A549 (cell line): ENCODE results near the gene ROS1. TPM values are rescaled to one million over a fixed set of nuclear protein-coding genes. Genes with fewer than 3 reads are reported as not detected.
A peak's percentile ranks its signal among the peaks of the same experiment; 100 is the strongest.

ENCODE experiments used
- ATAC-seq, 2 experiments: fragments of 200-7000 bp in 1 of 2; fragments of >200 bp in 1 of 2; cut with Nextera tagmentation in 1 of 2; cut with Tn5 transposase in 1 of 2; 3 replicates each; pipeline versions ENCODE4 v1.8.0 to v1.9.1; 2018 to 2020; ENCODE audit warnings: mild to moderate bottlenecking in 1 of 2, moderate library complexity in 1 of 2
- CTCF ChIA-PET: fragments of 300-600 bp; sonication (Branson Sonifier 250); formaldehyde crosslinking; extraction: SDS; loops from one replicate; lab custom pipeline; 2021; ENCODE audit warnings: antibody characterized with exemption, inconsistent platforms; lab: Yijun Ruan, JAX
- POLR2A ChIA-PET: fragments of 350-600 bp; formaldehyde crosslinking; extraction: SDS; loops from one replicate; lab custom pipeline; 2021; ENCODE audit warnings: antibody characterized with exemption, inconsistent platforms; lab: Yijun Ruan, JAX
- DNase-seq, 2 experiments: peaks; one replicate each; pipeline versions ENCODE4 v3.0.0 to v3.0.0-alpha.2; 2011 to 2016; ENCODE audit warnings: low read depth in 1 of 2, low spot score in 1 of 2
- FAIRE-seq: peaks from 2 replicates; lab custom pipeline; 2011; peaks lifted over from hg19 to GRCh38; lab: Jason Lieb, UNC
- H3K27ac ChIP-seq, 2 experiments: fragments of >200 bp; sonication (Bioruptor Twin); formaldehyde crosslinking; 3 replicates each; pipeline ENCODE4 v1.5.1; 2016 to 2017
- H3K4me1 ChIP-seq: fragments of >200 bp; sonication (Bioruptor Twin); formaldehyde crosslinking; 3 replicates; pipeline ENCODE4 v1.6.1; 2016
- H3K4me2 ChIP-seq: fragments of >200 bp; sonication (Bioruptor Twin); formaldehyde crosslinking; 3 replicates; pipeline ENCODE4 v1.6.1; 2016
- H3K4me3 ChIP-seq: fragments of >200 bp; sonication (Bioruptor Twin); formaldehyde crosslinking; 3 replicates; pipeline ENCODE4 v1.5.1; 2016
- H3K9me3 ChIP-seq: fragments of >200 bp; sonication (Bioruptor Twin); formaldehyde crosslinking; 3 replicates; pipeline ENCODE4 v1.6.1; 2016
- BCL3 ChIP-seq: fragments of >200 bp; sonication (Bioruptor Twin); formaldehyde crosslinking; IDR thresholded peaks from 3 replicates; pipeline ENCODE4 v1.6.1; 2016
- CBX2 ChIP-seq: fragments of 200-600 bp; sonication (generic); IDR thresholded peaks from 2 replicates; pipeline ENCODE4 v1.6.1; 2016; ENCODE audit warnings: low read depth, mild to moderate bottlenecking, borderline replicate concordance
- CBX8 ChIP-seq: fragments of 200-600 bp; sonication (generic); IDR thresholded peaks from 2 replicates; pipeline ENCODE4 v1.6.1; 2016
- CHD2 ChIP-seq: fragments of 150-350 bp; IDR thresholded peaks from 2 replicates; pipeline ENCODE4 v1.6.1; 2014; ENCODE audit warnings: low read length; ENCODE audit not compliant: partially characterized antibody
- E2F6 ChIP-seq: IDR thresholded peaks from 2 replicates; pipeline ENCODE4 v1.6.1; 2012; ENCODE audit warnings: low read depth, borderline replicate concordance
- FOSB ChIP-seq: fragments of 250-450 bp; sonication (Bioruptor Pico); IDR thresholded peaks from 2 replicates; pipeline ENCODE4 v1.5.0; 2020; ENCODE audit warnings: mild to moderate bottlenecking, moderate library complexity
- FOXS1 ChIP-seq: fragments of 250-450 bp; sonication (Bioruptor Pico); IDR thresholded peaks from 2 replicates; pipeline ENCODE4 v1.5.0; 2020; ENCODE audit warnings: mild to moderate bottlenecking, moderate library complexity
- HDAC2 ChIP-seq: fragments of 200-600 bp; sonication (generic); IDR thresholded peaks from 2 replicates; pipeline ENCODE4 v1.6.1; 2016
- HOXA7 ChIP-seq: fragments of 250-450 bp; sonication (Bioruptor Pico); IDR thresholded peaks from 2 replicates; pipeline ENCODE4 v1.5.0; 2020; ENCODE audit warnings: mild to moderate bottlenecking, moderate library complexity
- HOXB5 ChIP-seq: fragments of 250-450 bp; sonication (Bioruptor Pico); IDR thresholded peaks from 2 replicates; pipeline ENCODE4 v1.5.0; 2020; ENCODE audit warnings: mild to moderate bottlenecking, moderate library complexity
- JUN ChIP-seq, 2 experiments: fragments of >200 bp; sonication (Bioruptor Twin); formaldehyde crosslinking; IDR thresholded peaks; 2 replicates in 1 of 2; 3 replicates in 1 of 2; pipeline ENCODE4 v1.6.1; 2016 to 2017
- MAFK ChIP-seq: fragments of 450-650 bp; IDR thresholded peaks from 2 replicates; pipeline ENCODE4 v1.6.1; 2014; ENCODE audit not compliant: partially characterized antibody
- MAZ ChIP-seq: fragments of 150-350 bp; IDR thresholded peaks from 2 replicates; pipeline ENCODE4 v1.6.1; 2014; ENCODE audit warnings: antibody characterized with exemption, low read depth, low read length, borderline replicate concordance
- MYC ChIP-seq: IDR thresholded peaks from 2 replicates; pipeline ENCODE4 v1.6.1; 2012; ENCODE audit warnings: mild to moderate bottlenecking, inconsistent platforms, low read length, improper control_type of control experiment, borderline replicate concordance
- NFE2L2 ChIP-seq: fragments of 150-350 bp; conservative IDR thresholded peaks from 2 replicates; pipeline ENCODE4 v1.6.1; 2014; ENCODE audit warnings: low read length
- NR3C1 ChIP-seq: fragments of >200 bp; sonication (Bioruptor Twin); formaldehyde crosslinking; IDR thresholded peaks from 3 replicates; pipeline ENCODE4 v1.6.1; 2017
- POLR2AphosphoS2 ChIP-seq: conservative IDR thresholded peaks from 2 replicates; pipeline ENCODE4 v1.6.1; 2012; ENCODE audit warnings: low read length, improper control_type of control experiment, inconsistent platforms
- RARB ChIP-seq: fragments of 250-450 bp; sonication (Bioruptor Pico); IDR thresholded peaks from 2 replicates; pipeline ENCODE4 v1.8.0; 2021; ENCODE audit warnings: mild to moderate bottlenecking, moderate library complexity
- RNF2 ChIP-seq: fragments of 200-600 bp; sonication (generic); IDR thresholded peaks from 2 replicates; pipeline ENCODE4 v1.6.1; 2016; ENCODE audit warnings: low read depth, mild to moderate bottlenecking, antibody characterized with exemption, moderate library complexity, borderline replicate concordance
- SREBF2 ChIP-seq: fragments of 450-650 bp; IDR thresholded peaks from 2 replicates; pipeline ENCODE4 v1.6.1; 2014; ENCODE audit warnings: mild to moderate bottlenecking, moderate library complexity
- TP53 ChIP-seq: fragments of 250-450 bp; sonication (Bioruptor Pico); IDR thresholded peaks from 2 replicates; pipeline ENCODE4 v1.5.0; 2021; ENCODE audit warnings: mild to moderate bottlenecking, moderate library complexity
- ZFP36 ChIP-seq: fragments of 450-650 bp; IDR thresholded peaks from 2 replicates; pipeline ENCODE4 v1.6.1; 2014; ENCODE audit warnings: borderline replicate concordance; ENCODE audit not compliant: partially characterized antibody
- WGBS: methylation state at CpG from one replicate; pipeline ENCODE4 v1.1.6; 2017; ENCODE audit errors: missing lambda C conversion rate; 5-methylcytosine and 5-hydroxymethylcytosine counted together
- polyA plus RNA-seq, 4 experiments: library from polyadenylated mRNA; depleted of rRNA in 3 of 4; stranded (reverse); fragments of >200 nt; fragmentation: RNase III in 1 of 4; extraction: RNeasy Plus Mini Kit Qiagen cat#74134 plus additional on column Dnase treatment in 1 of 4; gene quantifications; 2 replicates in 3 of 4; 3 replicates in 1 of 4; pipeline ENCODE4 v1.2.3, GENCODE V29; 2011 to 2017
- TF ChIP-seq, protein P1 (sequence below): fragments of >200 bp; sonication (Bioruptor Twin); formaldehyde crosslinking; IDR thresholded peaks from 2 replicates; pipeline ENCODE4 v1.6.1; 2016
- TF ChIP-seq, protein P2 (sequence below): fragments of 150-350 bp; IDR thresholded peaks from 2 replicates; pipeline ENCODE4 v1.6.1; 2014; ENCODE audit warnings: low read depth, mild to moderate bottlenecking, low read length
- TF ChIP-seq, protein P3 (sequence below): fragments of 200-600 bp; sonication (generic); IDR thresholded peaks from 2 replicates; pipeline ENCODE4 v1.6.1; 2016; ENCODE audit warnings: antibody characterized with exemption, mild to moderate bottlenecking, moderate library complexity

The ROS1 gene
- polyA plus RNA-seq, 2 of the 4 experiments (the other 2 are of a cell fraction), result 0.17 to 0.18 TPM

DNA sequence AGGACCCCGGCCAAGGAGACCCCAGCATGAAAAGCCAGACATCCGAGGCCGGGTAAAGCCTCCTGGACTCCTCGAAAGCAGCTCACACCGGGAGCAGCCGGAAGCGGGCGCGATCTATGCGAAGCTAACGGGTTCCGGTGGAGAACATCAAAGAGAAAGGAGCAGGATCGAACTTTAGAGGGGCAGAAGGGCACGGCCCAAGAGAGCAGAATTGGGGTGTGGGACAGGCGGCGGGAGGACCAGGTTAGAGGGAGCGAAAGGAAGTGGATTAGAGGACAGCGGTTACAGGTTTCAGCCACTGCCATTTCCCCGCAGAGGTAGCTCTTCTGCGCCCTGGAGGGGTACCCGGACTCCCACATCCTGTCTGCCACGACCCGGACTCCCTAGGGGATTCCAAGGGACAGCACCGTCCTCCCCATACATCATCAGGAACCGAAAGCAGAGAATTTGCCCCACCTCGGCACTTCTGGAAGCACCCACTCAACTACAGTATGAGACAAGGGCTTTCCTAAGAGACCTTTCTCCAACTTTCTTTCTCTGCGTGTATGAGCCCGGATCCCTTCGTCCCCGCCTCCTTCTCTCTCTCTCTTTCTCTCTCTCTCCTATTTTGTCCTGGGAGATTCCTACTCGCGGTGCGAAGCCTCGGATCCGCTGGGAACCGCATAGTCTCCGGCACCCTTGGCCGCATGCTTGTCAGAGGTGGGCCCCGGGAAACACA lies 160.9 kb downstream of the ROS1 start:
- Histone ChIP-seq H3K4me2 (peak overlapping the region; percentile 84), H3K4me3 (peak overlapping the region; percentile 41), H3K9me3 (no peaks in the 10 kb centered on the region), H3K27ac (no peak overlapping the region), H3K4me1 (no peaks in the 10 kb centered on the region)
- ATAC-seq (peak; percentile 48 to 63; a peak in 5 of 6 replicates), FAIRE-seq (no peak), DNase-seq (peak in 1 of 2 experiments; percentile 4)
- POLR2A ChIA-PET, result no interaction called here
- no peak for TF ChIP-seq MAFK
- TF ChIP-seq JUN (IDR thresholded peaks at IDR 0.05), result no peak
- peak; percentile 99 for TF ChIP-seq CBX8
- peak; percentile 63 for TF ChIP-seq ZFP36
- no peak for TF ChIP-seq MAZ
- peak; percentile 99 for TF ChIP-seq RNF2
- no peak for TF ChIP-seq HDAC2
- no peak for TF ChIP-seq E2F6
- TF ChIP-seq FOXS1 (CRISPR knock-in tag), result no peak
- TF ChIP-seq RARB (CRISPR knock-in tag), result no peak
- TF ChIP-seq MYC, result no peak
- 26% methylated on average over 35 of the region's 39 CpGs for WGBS
- CTCF ChIA-PET, result interaction anchor here (1.0 to 1.4 kb wide), 2 partner anchors 340 to 564 kb away, joined by 3 read pairs; no protein-coding TSS in a partner anchor

- peak overlapping the region; percentile 41 for H3K4me3 ChIP-seq
- TF ChIP-seq, protein P1, sequence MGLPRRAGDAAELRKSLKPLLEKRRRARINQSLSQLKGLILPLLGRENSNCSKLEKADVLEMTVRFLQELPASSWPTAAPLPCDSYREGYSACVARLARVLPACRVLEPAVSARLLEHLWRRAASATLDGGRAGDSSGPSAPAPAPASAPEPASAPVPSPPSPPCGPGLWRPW, result no peak
- TF ChIP-seq POLR2AphosphoS2, result no peak
- TF ChIP-seq, protein P2, sequence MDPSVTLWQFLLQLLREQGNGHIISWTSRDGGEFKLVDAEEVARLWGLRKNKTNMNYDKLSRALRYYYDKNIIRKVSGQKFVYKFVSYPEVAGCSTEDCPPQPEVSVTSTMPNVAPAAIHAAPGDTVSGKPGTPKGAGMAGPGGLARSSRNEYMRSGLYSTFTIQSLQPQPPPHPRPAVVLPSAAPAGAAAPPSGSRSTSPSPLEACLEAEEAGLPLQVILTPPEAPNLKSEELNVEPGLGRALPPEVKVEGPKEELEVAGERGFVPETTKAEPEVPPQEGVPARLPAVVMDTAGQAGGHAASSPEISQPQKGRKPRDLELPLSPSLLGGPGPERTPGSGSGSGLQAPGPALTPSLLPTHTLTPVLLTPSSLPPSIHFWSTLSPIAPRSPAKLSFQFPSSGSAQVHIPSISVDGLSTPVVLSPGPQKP, result no peak
- TF ChIP-seq MAZ, result no peak
- TF ChIP-seq BCL3, result no peak
- TF ChIP-seq, protein P3, sequence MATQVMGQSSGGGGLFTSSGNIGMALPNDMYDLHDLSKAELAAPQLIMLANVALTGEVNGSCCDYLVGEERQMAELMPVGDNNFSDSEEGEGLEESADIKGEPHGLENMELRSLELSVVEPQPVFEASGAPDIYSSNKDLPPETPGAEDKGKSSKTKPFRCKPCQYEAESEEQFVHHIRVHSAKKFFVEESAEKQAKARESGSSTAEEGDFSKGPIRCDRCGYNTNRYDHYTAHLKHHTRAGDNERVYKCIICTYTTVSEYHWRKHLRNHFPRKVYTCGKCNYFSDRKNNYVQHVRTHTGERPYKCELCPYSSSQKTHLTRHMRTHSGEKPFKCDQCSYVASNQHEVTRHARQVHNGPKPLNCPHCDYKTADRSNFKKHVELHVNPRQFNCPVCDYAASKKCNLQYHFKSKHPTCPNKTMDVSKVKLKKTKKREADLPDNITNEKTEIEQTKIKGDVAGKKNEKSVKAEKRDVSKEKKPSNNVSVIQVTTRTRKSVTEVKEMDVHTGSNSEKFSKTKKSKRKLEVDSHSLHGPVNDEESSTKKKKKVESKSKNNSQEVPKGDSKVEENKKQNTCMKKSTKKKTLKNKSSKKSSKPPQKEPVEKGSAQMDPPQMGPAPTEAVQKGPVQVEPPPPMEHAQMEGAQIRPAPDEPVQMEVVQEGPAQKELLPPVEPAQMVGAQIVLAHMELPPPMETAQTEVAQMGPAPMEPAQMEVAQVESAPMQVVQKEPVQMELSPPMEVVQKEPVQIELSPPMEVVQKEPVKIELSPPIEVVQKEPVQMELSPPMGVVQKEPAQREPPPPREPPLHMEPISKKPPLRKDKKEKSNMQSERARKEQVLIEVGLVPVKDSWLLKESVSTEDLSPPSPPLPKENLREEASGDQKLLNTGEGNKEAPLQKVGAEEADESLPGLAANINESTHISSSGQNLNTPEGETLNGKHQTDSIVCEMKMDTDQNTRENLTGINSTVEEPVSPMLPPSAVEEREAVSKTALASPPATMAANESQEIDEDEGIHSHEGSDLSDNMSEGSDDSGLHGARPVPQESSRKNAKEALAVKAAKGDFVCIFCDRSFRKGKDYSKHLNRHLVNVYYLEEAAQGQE, result no peak
- TF ChIP-seq FOXS1 (CRISPR knock-in tag), result no peak
- TF ChIP-seq CHD2, result no peak
- no peak for TF ChIP-seq TP53
- TF ChIP-seq HOXA7 (CRISPR knock-in tag), result no peak
- no peak for TF ChIP-seq MAFK
- TF ChIP-seq FOSB (CRISPR knock-in tag), result no peak
- no peak for TF ChIP-seq NFE2L2
- TF ChIP-seq CBX2, result no peak
- no peak for TF ChIP-seq MYC
- no peak for TF ChIP-seq HOXB5 (CRISPR knock-in tag)
- TF ChIP-seq NR3C1, result no peak
- no peak for TF ChIP-seq SREBF2
- ChIA-PET CTCF (interaction anchor here (1.0 to 1.4 kb wide), 2 partner anchors 341 to 564 kb away, joined by 3 read pairs; no protein-coding TSS in a partner anchor), POLR2A (no interaction called here)
- H3K27ac ChIP-seq, result no peak overlapping the region
- peak overlapping the region; percentile 84 for H3K4me2 ChIP-seq
- FAIRE-seq (no peak), DNase-seq (no peak), ATAC-seq (peak in 1 of 2 experiments; percentile 31; a peak in 3 of 6 replicates)
- 28% methylated on average over 6 of the region's 8 CpGs for WGBS
- no peaks in the 10 kb centered on the region for H3K9me3 ChIP-seq
- H3K4me1 ChIP-seq, result no peaks in the 10 kb centered on the region
Observed at GRCh38 chr6:117264369-117264691, 161.4 kb downstream of the ROS1 start.
